Measurements from ENCODE around the gene SUSD2. TPM values are rescaled to one million over a fixed set of nuclear protein-coding genes. Genes with fewer than 3 reads are reported as not detected.

The SUSD2 gene
- total RNA-seq, 3 donors from 2014 or later = 1.3 to 3.9 (median 3.3) TPM

- ATAC-seq (no peak), DNase-seq (no peak)
- intact Hi-C loops (cut with DNase I, micrococcal nuclease) = no loop called here
- no peaks in the 10 kb centered on the region for H3K36me3 ChIP-seq (ENCODE audit: low read depth)
- H3K4me3 ChIP-seq = no peak overlapping the region
- TF ChIP-seq CTCF (IDR thresholded peaks at IDR 0.05) = no peak
- H3K4me1 ChIP-seq (ENCODE audit: low read depth) = no peaks in the 10 kb centered on the region
- no peaks in the 10 kb centered on the region for H3K9me3 ChIP-seq
Observed at GRCh38 chr22:24164940-24165339, 16.3 kb upstream of the SUSD2 start.

- Histone ChIP-seq H3K9me3 (no peaks in the 10 kb centered on the region), H3K4me1 (ENCODE audit: low read depth) (no peaks in the 10 kb centered on the region)
- no peak for DNase-seq
Observed at GRCh38 chr22:24165673-24166072, 15.6 kb upstream of the SUSD2 start.

GRCh38 chr22:24166811-24167210 is 14.5 kb upstream of the SUSD2 start:
- Histone ChIP-seq H3K36me3 (ENCODE audit: low read depth) (no peaks in the 10 kb centered on the region), H3K4me3 (no peak overlapping the region), H3K4me1 (ENCODE audit: low read depth) (no peaks in the 10 kb centered on the region), H3K9me3 (no peaks in the 10 kb centered on the region)
- no peak for TF ChIP-seq CTCF (IDR thresholded peaks at IDR 0.05)
- ATAC-seq (no peak), DNase-seq (no peak)
- intact Hi-C loops (cut with DNase I, micrococcal nuclease) = no loop called here

More at GRCh38 chr22:24165673-24166072, 15.6 kb upstream of the SUSD2 start:
- Histone ChIP-seq H3K36me3 (ENCODE audit: low read depth) (no peaks in the 10 kb centered on the region), H3K4me3 (no peak overlapping the region)
- TF ChIP-seq CTCF (IDR thresholded peaks at IDR 0.05) = no peak
- ATAC-seq = no peak
- intact Hi-C loops (cut with DNase I, micrococcal nuclease) = no loop called here

- ATAC-seq (no peak), DNase-seq (no peak)
- H3K9me3 ChIP-seq = no peaks in the 10 kb centered on the region
- no peaks in the 10 kb centered on the region for H3K36me3 ChIP-seq (ENCODE audit: low read depth)
- TF ChIP-seq CTCF (IDR thresholded peaks at IDR 0.05) = no peak
- no peak overlapping the region for H3K4me3 ChIP-seq
- intact Hi-C loops (cut with DNase I, micrococcal nuclease) = no loop called here
- H3K4me1 ChIP-seq (ENCODE audit: low read depth) = no peaks in the 10 kb centered on the region
Observed at GRCh38 chr22:24169439-24170058, 11.7 kb upstream of the SUSD2 start.

- H3K9me3 ChIP-seq = no peaks in the 10 kb centered on the region
- ATAC-seq (no peak), DNase-seq (no peak)
- no peak for TF ChIP-seq CTCF (IDR thresholded peaks at IDR 0.05)
- H3K4me1 ChIP-seq (ENCODE audit: low read depth) = no peaks in the 10 kb centered on the region
- H3K4me3 ChIP-seq = no peak overlapping the region
- no peaks in the 10 kb centered on the region for H3K36me3 ChIP-seq (ENCODE audit: low read depth)
- intact Hi-C loops (cut with DNase I, micrococcal nuclease) = no loop called here
Observed at GRCh38 chr22:24170188-24170587, 11.1 kb upstream of the SUSD2 start.

GRCh38 chr22:24170632-24171031 is 10.7 kb upstream of the SUSD2 start:
- no peaks in the 10 kb centered on the region for H3K9me3 ChIP-seq
- H3K4me3 ChIP-seq = no peak overlapping the region
- no peak for DNase-seq
- TF ChIP-seq CTCF (IDR thresholded peaks at IDR 0.05) = no peak
- H3K4me1 ChIP-seq (ENCODE audit: low read depth) = no peaks in the 10 kb centered on the region
- no peaks in the 10 kb centered on the region for H3K36me3 ChIP-seq (ENCODE audit: low read depth)
- no peak for ATAC-seq
- intact Hi-C loops (cut with DNase I, micrococcal nuclease) = no loop called here
